ENCODE measurements around the gene RPE. TPM values are rescaled to one million over a fixed set of nuclear protein-coding genes. Genes with fewer than 3 reads are reported as not detected.

The RPE gene
- total RNA-seq, 1 experiment from 2014 or later: 77.4 TPM

DNA sequence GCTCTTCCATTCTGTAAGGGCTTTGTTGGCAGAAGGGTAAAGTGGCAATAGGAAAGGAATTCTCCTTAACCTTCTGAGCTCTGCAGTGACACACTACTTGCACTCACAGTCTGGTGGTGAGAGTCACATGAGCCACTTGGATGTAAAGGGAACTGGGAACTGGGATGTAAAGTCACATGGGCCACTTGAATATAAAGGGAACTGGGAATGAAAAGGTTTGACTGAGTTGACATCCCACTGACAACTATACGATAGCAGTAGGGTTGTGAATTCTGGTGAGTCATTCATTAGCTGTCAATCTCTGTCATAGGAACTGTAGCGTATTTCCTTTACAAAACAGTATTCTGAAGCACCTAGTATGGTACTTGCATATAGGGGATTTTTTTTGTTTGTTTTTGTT lies 5.5 kb downstream of the RPE start:
- H3K27ac ChIP-seq (ENCODE audit: low read length): no peak overlapping the region
- no peak overlapping the region for H3K4me2 ChIP-seq (ENCODE audit: low read depth, low read length, poor library complexity, severe bottlenecking)
- H3K9ac ChIP-seq (ENCODE audit: low read length): no peak overlapping the region
- H3K9me2 ChIP-seq (replicated peaks; ENCODE audit: insufficient read depth, low read length): no peaks in the 10 kb centered on the region
- H3K27me3 ChIP-seq (ENCODE audit: low read length): no peaks in the 10 kb centered on the region
- no peaks in the 10 kb centered on the region for H3K9me3 ChIP-seq (ENCODE audit: low read length)
- no peak overlapping the region for H3K4me3 ChIP-seq (ENCODE audit: low read length)
- DNase-seq: no peak
- H3K79me2 ChIP-seq (ENCODE audit: low read length): peaks cover 100% of the 10 kb centered on the region
- H4K20me1 ChIP-seq (ENCODE audit: insufficient read depth, low read depth, low read length): peaks cover 49% of the 10 kb centered on the region
- peaks cover 24% of the 10 kb centered on the region for H3K4me1 ChIP-seq (ENCODE audit: low read length)
- H2AFZ ChIP-seq (ENCODE audit: low read length): no peak overlapping the region
- peaks cover 69% of the 10 kb centered on the region for H3K36me3 ChIP-seq (ENCODE audit: insufficient read depth, low read length)

DNA sequence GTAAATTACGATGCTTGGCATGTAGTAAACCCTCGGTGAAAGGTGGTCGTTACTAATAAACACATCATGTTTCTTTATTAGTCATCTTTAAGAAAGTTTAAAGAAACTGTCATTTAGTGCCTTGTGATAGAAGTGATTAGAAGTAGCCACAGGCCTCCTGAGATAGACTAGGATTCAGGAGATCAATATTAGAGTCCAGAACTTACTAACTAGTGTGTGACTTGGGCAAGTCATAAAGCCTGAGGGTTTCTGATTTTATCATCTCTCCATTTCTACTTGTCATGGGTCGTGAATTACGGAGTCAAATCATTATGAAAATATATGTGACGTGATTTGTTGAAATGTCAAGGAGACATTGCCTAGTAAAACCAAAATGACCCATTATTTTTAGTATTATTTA lies 6.7 kb downstream of the RPE start:
- H3K36me3 ChIP-seq (ENCODE audit: insufficient read depth, low read length): peaks cover 66% of the 10 kb centered on the region
- H3K4me1 ChIP-seq (ENCODE audit: low read length): peaks cover 17% of the 10 kb centered on the region
- no peak overlapping the region for H3K4me2 ChIP-seq (ENCODE audit: low read depth, low read length, poor library complexity, severe bottlenecking)
- H2AFZ ChIP-seq (ENCODE audit: low read length): no peak overlapping the region
- no peaks in the 10 kb centered on the region for H3K9me2 ChIP-seq (replicated peaks; ENCODE audit: insufficient read depth, low read length)
- H3K27ac ChIP-seq (ENCODE audit: low read length): no peak overlapping the region
- H3K79me2 ChIP-seq (ENCODE audit: low read length): peaks cover 100% of the 10 kb centered on the region
- DNase-seq: no peak
- no peaks in the 10 kb centered on the region for H3K27me3 ChIP-seq (ENCODE audit: low read length)
- H3K9me3 ChIP-seq (ENCODE audit: low read length): no peaks in the 10 kb centered on the region
- no peak overlapping the region for H3K9ac ChIP-seq (ENCODE audit: low read length)
- peaks cover 48% of the 10 kb centered on the region for H4K20me1 ChIP-seq (ENCODE audit: insufficient read depth, low read depth, low read length)
- H3K4me3 ChIP-seq (ENCODE audit: low read length): no peak overlapping the region

DNA sequence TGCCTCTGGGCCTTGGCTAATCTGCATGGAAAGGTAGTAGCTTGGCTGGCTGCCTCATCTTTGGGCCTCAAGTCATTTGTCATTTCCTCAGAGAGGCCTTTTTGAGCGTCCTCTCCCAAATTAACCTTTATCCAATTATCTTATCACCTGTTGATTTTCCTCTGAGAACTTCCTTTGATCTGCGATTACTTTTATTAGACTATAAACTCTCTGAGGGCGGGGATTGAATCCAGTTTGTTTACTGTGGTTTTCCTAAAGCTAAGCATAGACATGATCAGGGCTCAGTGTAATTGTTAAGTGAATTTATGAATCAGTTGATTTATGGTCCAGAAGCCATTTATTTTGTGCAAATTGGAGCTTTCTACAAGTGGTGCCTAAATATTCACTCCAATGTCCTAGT lies 7.5 kb downstream of the RPE start:
- H3K9me2 ChIP-seq (replicated peaks; ENCODE audit: insufficient read depth, low read length): no peaks in the 10 kb centered on the region
- H3K4me2 ChIP-seq (ENCODE audit: low read depth, low read length, poor library complexity, severe bottlenecking): no peak overlapping the region
- H3K36me3 ChIP-seq (ENCODE audit: insufficient read depth, low read length): peaks cover 65% of the 10 kb centered on the region
- no peak overlapping the region for H3K27ac ChIP-seq (ENCODE audit: low read length)
- H3K79me2 ChIP-seq (ENCODE audit: low read length): peaks cover 100% of the 10 kb centered on the region
- H2AFZ ChIP-seq (ENCODE audit: low read length): no peak overlapping the region
- H3K4me3 ChIP-seq (ENCODE audit: low read length): no peak overlapping the region
- H3K9ac ChIP-seq (ENCODE audit: low read length): no peak overlapping the region
- H3K9me3 ChIP-seq (ENCODE audit: low read length): no peaks in the 10 kb centered on the region
- H4K20me1 ChIP-seq (ENCODE audit: insufficient read depth, low read depth, low read length): peaks cover 46% of the 10 kb centered on the region
- no peak for DNase-seq
- H3K27me3 ChIP-seq (ENCODE audit: low read length): no peaks in the 10 kb centered on the region
- H3K4me1 ChIP-seq (ENCODE audit: low read length): peaks cover 9% of the 10 kb centered on the region

DNA sequence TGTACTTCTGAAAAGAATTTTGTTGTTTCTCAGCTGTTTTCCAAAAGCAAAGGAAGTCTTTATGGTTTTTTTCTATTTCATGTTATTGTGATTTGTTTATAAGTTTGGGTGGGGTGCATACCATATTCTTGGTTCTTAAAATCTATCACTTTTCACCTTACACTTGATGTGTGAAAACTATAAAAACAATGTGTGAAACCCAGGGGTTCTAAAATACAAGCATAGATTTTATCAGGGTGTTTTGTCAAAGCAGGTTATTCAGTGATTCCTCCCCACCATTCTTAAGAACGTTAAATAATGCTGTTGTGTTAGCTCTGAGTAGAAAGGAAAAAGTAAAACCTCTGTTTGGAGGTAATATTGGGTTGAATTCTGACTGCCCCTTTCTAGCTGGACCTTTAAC lies 17.7 kb downstream of the RPE start:
- Histone ChIP-seq H3K27ac (ENCODE audit: low read length) (no peak overlapping the region), H3K9ac (ENCODE audit: low read length) (no peak overlapping the region), H3K9me3 (ENCODE audit: low read length) (no peaks in the 10 kb centered on the region), H3K4me3 (ENCODE audit: low read length) (no peak overlapping the region), H3K4me2 (ENCODE audit: low read depth, low read length, poor library complexity, severe bottlenecking) (no peak overlapping the region), H3K4me1 (ENCODE audit: low read length) (no peaks in the 10 kb centered on the region), H4K20me1 (ENCODE audit: insufficient read depth, low read depth, low read length) (peaks cover 1% of the 10 kb centered on the region), H3K36me3 (ENCODE audit: insufficient read depth, low read length) (peaks cover 93% of the 10 kb centered on the region), H2AFZ (ENCODE audit: low read length) (no peak overlapping the region), H3K79me2 (ENCODE audit: low read length) (peaks cover 33% of the 10 kb centered on the region), H3K9me2 (replicated peaks; ENCODE audit: insufficient read depth, low read length) (no peaks in the 10 kb centered on the region), H3K27me3 (ENCODE audit: low read length) (no peaks in the 10 kb centered on the region)
- DNase-seq: no peak

DNA sequence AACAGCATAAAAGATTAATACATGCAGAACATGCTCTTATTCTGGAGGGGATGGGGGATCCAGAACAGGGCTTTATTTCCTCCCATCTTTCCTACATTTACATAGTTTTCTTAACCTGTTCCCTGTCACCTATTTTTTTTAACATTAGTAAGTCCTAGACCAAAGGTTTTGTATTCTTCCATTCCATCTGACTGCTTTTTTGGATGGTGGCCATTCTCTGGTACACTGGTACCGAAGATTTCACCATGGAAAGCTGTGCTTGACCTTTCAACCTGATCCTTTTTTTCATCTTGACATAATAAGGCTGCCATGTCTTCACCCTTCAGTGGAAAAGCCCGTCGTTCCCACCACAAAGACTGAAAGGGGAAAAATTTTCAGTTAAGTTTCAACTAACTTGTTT lies 20.4 kb downstream of the RPE start:
- peaks cover 84% of the 10 kb centered on the region for H3K36me3 ChIP-seq (ENCODE audit: insufficient read depth, low read length)
- H3K9me3 ChIP-seq (ENCODE audit: low read length): no peaks in the 10 kb centered on the region
- no peak overlapping the region for H2AFZ ChIP-seq (ENCODE audit: low read length)
- no peak overlapping the region for H3K4me2 ChIP-seq (ENCODE audit: low read depth, low read length, poor library complexity, severe bottlenecking)
- H3K9ac ChIP-seq (ENCODE audit: low read length): no peak overlapping the region
- H3K27me3 ChIP-seq (ENCODE audit: low read length): no peaks in the 10 kb centered on the region
- H3K9me2 ChIP-seq (replicated peaks; ENCODE audit: insufficient read depth, low read length): no peaks in the 10 kb centered on the region
- DNase-seq: no peak
- no peak overlapping the region for H3K4me3 ChIP-seq (ENCODE audit: low read length)
- H3K27ac ChIP-seq (ENCODE audit: low read length): no peak overlapping the region
- no peaks in the 10 kb centered on the region for H3K4me1 ChIP-seq (ENCODE audit: low read length)
- no peaks in the 10 kb centered on the region for H4K20me1 ChIP-seq (ENCODE audit: insufficient read depth, low read depth, low read length)
- H3K79me2 ChIP-seq (ENCODE audit: low read length): peaks cover 11% of the 10 kb centered on the region; the same call in 1 of the 2 replicates

DNA sequence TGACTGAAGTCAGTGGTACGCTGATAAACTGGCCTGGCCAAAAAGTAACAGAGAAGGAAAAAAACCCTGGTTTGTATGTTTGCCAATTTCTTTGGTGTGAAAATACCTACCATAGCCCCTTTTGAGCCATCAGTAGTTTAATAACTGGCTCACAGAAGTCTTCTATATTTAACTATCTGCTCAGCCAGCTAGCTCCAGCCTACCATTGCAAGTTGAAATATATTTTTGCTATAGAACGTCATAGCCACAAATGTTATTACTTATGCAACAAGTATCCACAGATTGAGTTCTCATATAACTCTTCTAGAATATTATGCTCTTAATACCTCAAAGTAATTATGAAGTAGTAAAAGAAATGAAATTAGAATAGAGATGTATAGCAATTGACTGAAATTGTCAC lies 25.2 kb downstream of the RPE start:
- H3K9me3 ChIP-seq (ENCODE audit: low read length): no peaks in the 10 kb centered on the region
- no peak overlapping the region for H3K4me2 ChIP-seq (ENCODE audit: low read depth, low read length, poor library complexity, severe bottlenecking)
- no peaks in the 10 kb centered on the region for H4K20me1 ChIP-seq (ENCODE audit: insufficient read depth, low read depth, low read length)
- H3K36me3 ChIP-seq (ENCODE audit: insufficient read depth, low read length): peaks cover 61% of the 10 kb centered on the region
- H3K4me3 ChIP-seq (ENCODE audit: low read length): no peak overlapping the region
- H3K27ac ChIP-seq (ENCODE audit: low read length): no peak overlapping the region
- no peaks in the 10 kb centered on the region for H3K27me3 ChIP-seq (ENCODE audit: low read length)
- H3K9me2 ChIP-seq (replicated peaks; ENCODE audit: insufficient read depth, low read length): no peaks in the 10 kb centered on the region
- no peaks in the 10 kb centered on the region for H3K4me1 ChIP-seq (ENCODE audit: low read length)
- H3K9ac ChIP-seq (ENCODE audit: low read length): no peak overlapping the region
- peaks cover 4% of the 10 kb centered on the region; the same call in 1 of the 2 replicates for H3K79me2 ChIP-seq (ENCODE audit: low read length)
- no peak for DNase-seq
- H2AFZ ChIP-seq (ENCODE audit: low read length): no peak overlapping the region

DNA sequence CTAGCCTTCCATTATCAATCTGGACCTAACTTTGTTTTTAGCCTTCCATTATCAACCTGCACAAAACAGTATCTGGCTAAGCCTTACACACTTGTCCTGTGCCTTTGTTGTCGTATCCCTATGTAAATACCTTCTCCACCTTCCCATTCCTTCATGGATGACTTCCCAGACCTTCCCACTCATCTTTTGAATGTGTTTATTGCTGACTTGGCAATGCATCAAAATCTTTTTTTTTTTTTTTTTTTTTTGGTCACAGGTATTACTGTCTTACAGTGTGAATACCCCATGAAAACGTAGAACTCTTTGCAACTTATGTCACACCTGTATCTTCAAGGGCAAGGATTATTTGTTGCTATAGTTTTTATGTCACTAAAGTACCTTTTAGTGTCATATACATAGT lies 25.7 kb downstream of the RPE start:
- Histone ChIP-seq H2AFZ (ENCODE audit: low read length) (no peak overlapping the region), H3K9me2 (replicated peaks; ENCODE audit: insufficient read depth, low read length) (no peaks in the 10 kb centered on the region), H3K27ac (ENCODE audit: low read length) (no peak overlapping the region), H3K9me3 (ENCODE audit: low read length) (no peaks in the 10 kb centered on the region), H3K4me1 (ENCODE audit: low read length) (no peaks in the 10 kb centered on the region), H3K4me2 (ENCODE audit: low read depth, low read length, poor library complexity, severe bottlenecking) (no peak overlapping the region), H3K79me2 (ENCODE audit: low read length) (peaks cover 4% of the 10 kb centered on the region; the same call in 1 of the 2 replicates), H3K9ac (ENCODE audit: low read length) (no peak overlapping the region), H4K20me1 (ENCODE audit: insufficient read depth, low read depth, low read length) (no peaks in the 10 kb centered on the region), H3K36me3 (ENCODE audit: insufficient read depth, low read length) (peaks cover 55% of the 10 kb centered on the region), H3K27me3 (ENCODE audit: low read length) (no peaks in the 10 kb centered on the region), H3K4me3 (ENCODE audit: low read length) (no peak overlapping the region)
- no peak for DNase-seq

DNA sequence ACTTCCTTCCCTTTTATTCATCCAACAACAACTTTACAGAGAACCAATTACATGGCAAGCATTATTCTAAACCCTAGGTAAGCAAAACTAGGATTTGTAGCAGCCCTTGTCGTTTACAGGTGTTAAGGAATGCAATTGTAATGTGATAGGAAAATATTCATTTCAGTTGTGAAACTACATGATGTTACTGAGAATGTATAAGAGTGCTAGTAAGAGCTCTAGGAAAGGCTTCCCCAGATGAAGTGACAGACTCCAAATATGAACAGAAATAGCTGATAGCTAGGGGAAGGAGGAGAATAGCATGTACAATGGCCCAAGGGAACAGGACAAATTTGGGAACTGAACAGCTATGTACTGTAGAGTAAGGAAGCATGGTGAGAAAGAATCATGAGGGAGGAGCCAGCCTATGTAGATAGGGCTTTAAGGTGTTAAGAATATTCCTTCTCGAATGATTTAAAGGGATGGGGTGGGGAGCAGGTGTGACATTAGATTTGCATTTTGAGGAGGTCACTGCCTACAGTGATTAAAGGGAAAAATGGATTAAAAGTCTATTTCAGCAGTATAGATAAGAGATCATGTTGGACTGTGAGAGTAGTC lies 31.7 kb downstream of the RPE start:
- H3K79me2 ChIP-seq (ENCODE audit: low read length): no peaks in the 10 kb centered on the region
- H3K27ac ChIP-seq (ENCODE audit: low read length): no peak overlapping the region
- no peak for DNase-seq
- no peak overlapping the region for H3K4me3 ChIP-seq (ENCODE audit: low read length)
- H3K36me3 ChIP-seq (ENCODE audit: insufficient read depth, low read length): peaks cover 14% of the 10 kb centered on the region; the same call in 1 of the 2 replicates
- no peaks in the 10 kb centered on the region for H3K4me1 ChIP-seq (ENCODE audit: low read length)
- H3K9me2 ChIP-seq (replicated peaks; ENCODE audit: insufficient read depth, low read length): no peaks in the 10 kb centered on the region
- no peaks in the 10 kb centered on the region for H3K27me3 ChIP-seq (ENCODE audit: low read length)
- H4K20me1 ChIP-seq (ENCODE audit: insufficient read depth, low read depth, low read length): no peaks in the 10 kb centered on the region
- H3K9ac ChIP-seq (ENCODE audit: low read length): no peak overlapping the region
- no peak overlapping the region for H2AFZ ChIP-seq (ENCODE audit: low read length)
- no peak overlapping the region for H3K4me2 ChIP-seq (ENCODE audit: low read depth, low read length, poor library complexity, severe bottlenecking)
- H3K9me3 ChIP-seq (ENCODE audit: low read length): no peaks in the 10 kb centered on the region

Measured in Karpas-422 (cell line).